Ovary (tissue), 3 donors: ENCODE results near the gene FKBP11.

ENCODE experiments used
- CTCF ChIP-seq, 3 donors: fragments of 450-650 bp in 2 of 3; fragments of 200-600 bp in 1 of 3; IDR thresholded peaks; one replicate each; pipeline versions ENCODE4 v1.5.1 to v1.8.0; 2016 to 2022; ENCODE audit warnings: antibody characterized with exemption in 3 of 3, mild to moderate bottlenecking in 1 of 3
- EP300 ChIP-seq: sonication (generic); formaldehyde crosslinking; IDR thresholded peaks from one replicate; pipeline ENCODE4 v1.6.1; 2017; ENCODE audit warnings: antibody characterized with exemption
- donor health status: DM: no; HTN: no; CAD: no.

- TF ChIP-seq CTCF (IDR thresholded peaks at IDR 0.05) (no peak), EP300 (no peak)
These were observed 48.2 kb upstream of the FKBP11 start for GRCh38 chr12:48973531-48973930.
